ENCODE results near the gene DNAH17. TPM values are rescaled to one million over a fixed set of nuclear protein-coding genes. Genes with fewer than 3 reads are reported as not detected.

Gene DNAH17
- total RNA-seq, result 0.23 TPM

GRCh38 chr17:78577296-78577695, at the start of gene DNAH17:
TSS of gene DNAH17 (minus strand) at chr17:78577396. CDS start at chr17:78575057, 2,339 bp downstream.

GRCh38 chr17:78378225-78379130, 198.7 kb downstream of the DNAH17 start, which contains the start of gene PGS1:
TSS of gene PGS1 (plus strand) at chr17:78378649. CDS start at chr17:78378666, 17 bp downstream.

Small RNA genes lying within 50 kb of the gene (small RNA-seq; reads per million reads assigned to genes)
- gene RF00415 (not detected), gene RN7SL454P (not detected)

Other genes with a start within 250 kb of the DNAH17 start
- gene SOCS3, start 217.3 kb downstream of the DNAH17 start, total RNA-seq, result 4.8 TPM
- 28.1 TPM for gene PGS1, start 198.7 kb downstream of the DNAH17 start, total RNA-seq
- gene CYTH1, start 204.9 kb upstream of the DNAH17 start, total RNA-seq, result 41.1 TPM